Stimulated activated CD4-positive, alpha-beta T cell treated with anti-CD3 and anti-CD28 coated beads, Interleukin-12 subunit alpha, Interleukin-12 subunit beta, amount 100 ng/mL, for 24 hours (primary cell): ENCODE measurements around the gene FGFR3.
"Not testable (repeated sequence)": the region's sequence is repeated elsewhere in the genome, so short reads cannot be mapped to it uniquely, and the experiment has no call there.

Source experiments
- DNase-seq, 2 experiments: peaks; one replicate each; pipeline ENCODE4 v3.0.0-alpha.2; 2020; ENCODE audit warnings: low read depth in 2 of 2

Gene FGFR3

GRCh38 chr4:1819284-1819683 lies 26.2 kb downstream of the FGFR3 start:
- DNase-seq, result no peak

GRCh38 chr4:1819816-1820215 lies 26.7 kb downstream of the FGFR3 start:
- no peak for DNase-seq

DNA sequence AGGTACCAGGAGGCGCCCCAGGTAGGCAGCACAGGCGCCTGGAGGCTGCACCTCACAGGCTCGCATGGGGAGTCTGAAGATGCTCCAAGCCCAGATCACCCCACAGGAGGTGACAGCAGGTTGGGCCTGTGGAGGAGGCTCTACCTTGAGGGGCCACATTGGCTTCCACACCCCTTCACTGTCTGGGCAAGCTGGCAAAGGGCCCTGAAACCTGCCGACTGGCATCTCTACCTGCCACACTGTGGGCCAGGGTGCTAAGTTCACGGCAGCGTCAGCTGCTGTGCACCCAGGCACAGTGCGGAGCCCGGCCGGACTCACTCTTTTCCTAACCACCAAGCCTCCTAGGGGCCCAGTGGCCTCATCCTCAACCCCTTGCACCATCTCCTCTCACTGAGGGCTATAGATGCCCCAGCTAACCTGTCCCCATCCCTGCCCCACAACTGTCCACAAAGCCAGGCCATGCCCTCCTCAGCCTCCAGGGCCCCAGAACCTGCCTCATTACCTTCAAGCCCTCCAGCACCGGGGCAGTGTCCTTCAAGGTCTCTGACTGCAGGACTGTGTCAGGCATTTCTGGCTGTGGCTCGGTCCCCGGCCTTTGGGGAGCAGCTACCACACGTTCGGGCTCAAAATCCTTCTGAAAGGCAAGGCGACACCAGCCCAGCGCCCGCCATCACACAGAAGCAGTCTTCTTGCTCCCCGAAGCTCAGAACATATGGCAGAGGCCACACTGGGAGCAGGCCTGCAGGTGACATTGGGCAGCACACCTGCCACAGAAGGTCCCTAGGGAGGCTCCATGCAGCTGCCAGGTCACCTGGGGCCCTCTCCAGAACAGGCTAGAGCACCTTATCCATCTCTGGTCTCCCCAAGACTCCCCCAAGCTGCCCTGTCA lies 28.8 kb downstream of the FGFR3 start:
- DNase-seq, result no peak

GRCh38 chr4:1822568-1823544 lies 29.8 kb downstream of the FGFR3 start:
- DNase-seq, result no peak

GRCh38 chr4:1823545-1823932 lies 30.4 kb downstream of the FGFR3 start:
- no peak for DNase-seq

DNA sequence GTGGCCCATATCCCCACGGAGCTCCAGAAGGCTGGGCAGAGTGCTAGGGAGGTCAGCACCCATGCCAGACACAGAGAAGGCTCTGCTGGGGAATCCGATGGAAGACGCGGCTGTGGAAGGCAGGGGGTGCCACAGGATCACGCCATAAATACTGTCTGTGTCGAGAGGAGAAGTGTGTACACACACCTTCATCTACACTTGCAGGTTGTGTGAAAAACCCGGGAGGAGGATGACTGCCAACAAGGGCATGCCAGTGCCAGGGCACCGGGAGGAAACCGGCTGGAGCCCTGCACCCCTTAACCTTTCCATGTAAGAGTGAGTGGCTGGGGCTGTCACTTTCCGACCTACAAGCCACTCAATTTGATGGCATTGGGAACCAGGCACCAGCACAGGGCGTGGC lies 31.7 kb downstream of the FGFR3 start:
- no peak for DNase-seq

DNA sequence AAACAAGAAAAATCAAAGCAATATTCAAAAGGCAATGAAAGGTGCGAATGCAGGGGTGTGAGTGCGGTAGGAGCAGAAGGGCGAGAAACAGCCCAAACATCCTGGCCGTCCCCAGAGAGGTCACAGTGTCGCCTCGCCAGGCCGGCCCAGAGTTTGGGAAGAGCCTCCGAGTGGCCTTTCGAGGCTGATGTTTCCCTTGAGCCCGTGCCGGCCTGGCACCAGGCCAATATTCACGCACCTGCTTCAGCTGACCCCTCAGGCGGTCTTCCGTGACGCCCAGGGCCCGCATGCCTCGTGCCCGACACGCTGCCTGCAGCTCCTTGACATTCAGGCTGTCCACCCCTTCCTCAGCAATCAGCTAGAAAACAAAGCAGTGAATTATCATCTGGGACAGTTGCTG lies 32.2 kb downstream of the FGFR3 start:
- no peak for DNase-seq

DNA sequence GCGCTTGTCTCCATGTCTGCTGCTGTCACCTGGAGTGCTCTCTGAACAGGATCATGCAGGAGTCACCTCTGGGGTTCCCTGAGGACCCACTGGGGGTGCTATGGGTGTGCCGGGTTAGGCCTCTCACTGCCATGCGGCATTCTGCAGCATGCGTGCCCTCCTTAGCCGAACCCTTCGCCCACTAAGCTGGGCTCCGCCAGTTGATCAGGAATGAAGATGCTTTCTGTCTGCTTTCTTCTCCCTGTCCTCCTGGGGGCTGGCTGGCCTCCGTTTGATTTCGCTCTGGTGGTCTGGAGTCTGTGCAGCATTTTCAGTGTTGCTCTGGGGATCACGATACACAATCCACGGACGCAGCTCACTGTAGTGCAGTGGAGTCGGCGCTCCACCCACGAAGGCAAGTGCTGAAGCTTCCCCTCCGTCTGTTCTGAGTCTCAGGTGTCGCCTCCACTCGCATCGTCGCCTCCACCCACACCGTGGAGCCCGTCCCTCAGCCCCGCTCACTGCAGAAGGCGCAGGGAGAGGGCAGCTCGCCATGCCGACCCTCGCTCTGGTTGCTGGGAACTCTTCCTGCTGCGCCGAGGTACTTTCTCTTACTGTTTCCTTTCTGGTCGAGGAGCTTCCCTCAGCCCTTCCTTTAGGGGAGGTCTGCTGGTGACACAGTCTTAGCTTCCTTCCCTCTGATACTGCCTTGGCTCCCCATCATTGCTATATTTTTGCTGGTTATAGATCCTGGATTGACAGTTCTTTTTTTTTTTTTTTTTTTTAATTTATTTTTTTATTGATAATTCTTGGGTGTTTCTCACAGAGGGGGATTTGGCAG lies 33.6 kb downstream of the FGFR3 start:
- no peak for DNase-seq

DNA sequence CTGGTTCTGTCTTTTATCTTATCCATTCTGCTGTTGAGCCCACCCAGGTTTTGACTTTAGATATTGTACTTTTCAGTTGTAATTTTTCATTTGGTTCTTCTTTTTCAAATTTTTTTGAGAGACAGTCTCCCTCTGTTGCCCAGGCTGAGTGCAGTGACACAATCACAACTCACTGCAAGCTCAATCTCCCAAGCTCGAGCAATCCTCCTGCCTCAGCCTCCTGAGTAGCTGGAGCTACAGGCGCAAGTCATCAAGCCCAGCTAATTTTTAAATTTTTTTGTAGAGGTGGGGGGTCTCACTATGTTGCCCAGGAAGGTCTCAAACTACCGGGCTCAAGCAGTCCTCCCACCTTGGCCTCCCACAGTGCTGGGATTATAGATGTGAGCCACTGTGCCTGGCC lies 37.1 kb downstream of the FGFR3 start:
- no peak for DNase-seq

DNA sequence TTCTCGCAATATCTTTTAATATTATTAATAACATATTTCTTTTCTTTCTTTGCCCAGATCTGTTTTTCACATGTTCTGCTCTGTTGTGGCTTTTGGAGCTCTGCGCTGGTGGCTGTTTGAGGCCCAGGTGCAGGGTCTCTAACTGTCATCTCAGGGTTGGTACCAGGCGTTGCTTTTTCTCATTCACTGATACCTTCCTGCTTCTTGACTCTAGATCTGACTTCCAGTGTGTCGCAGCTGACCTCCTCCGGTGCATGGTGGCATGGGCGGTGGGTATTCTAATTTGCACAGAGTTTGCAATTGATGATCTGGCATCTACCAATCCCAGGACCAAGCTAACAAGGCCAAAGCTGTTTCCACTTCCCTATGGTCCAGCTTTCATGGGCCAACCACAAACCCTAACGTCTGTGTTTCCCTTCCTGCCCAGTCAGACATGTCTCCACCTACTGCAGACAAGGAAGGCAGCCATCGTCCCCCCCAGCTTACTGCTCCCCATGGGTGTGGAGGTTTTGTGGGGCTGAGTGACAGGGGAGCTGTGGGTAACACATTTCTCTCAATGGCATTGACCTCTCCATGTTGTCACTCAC lies 37.6 kb downstream of the FGFR3 start:
- DNase-seq, result no peak

GRCh38 chr4:1831331-1831730 lies 38.2 kb downstream of the FGFR3 start:
- no peak for DNase-seq

DNA sequence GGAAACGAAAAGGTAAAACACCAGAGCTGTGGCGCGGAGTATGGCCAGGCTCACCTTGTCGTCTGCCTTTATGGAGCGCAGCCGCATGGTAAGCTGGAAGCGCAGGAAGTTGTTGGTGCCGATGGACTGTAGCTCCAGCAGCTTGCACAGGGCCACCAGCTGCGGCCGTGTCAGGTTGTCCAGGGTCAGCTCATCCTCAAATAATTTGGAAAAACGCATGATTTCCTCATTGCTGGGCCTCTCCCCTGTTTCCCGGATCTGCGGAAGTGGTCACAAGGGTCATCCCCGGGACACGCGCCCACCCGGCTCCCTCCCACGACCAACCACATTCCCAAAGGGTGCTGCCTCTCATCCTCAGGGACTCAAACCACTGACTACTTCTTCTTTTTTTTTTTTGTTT lies 39.6 kb downstream of the FGFR3 start:
- no peak for DNase-seq

DNA sequence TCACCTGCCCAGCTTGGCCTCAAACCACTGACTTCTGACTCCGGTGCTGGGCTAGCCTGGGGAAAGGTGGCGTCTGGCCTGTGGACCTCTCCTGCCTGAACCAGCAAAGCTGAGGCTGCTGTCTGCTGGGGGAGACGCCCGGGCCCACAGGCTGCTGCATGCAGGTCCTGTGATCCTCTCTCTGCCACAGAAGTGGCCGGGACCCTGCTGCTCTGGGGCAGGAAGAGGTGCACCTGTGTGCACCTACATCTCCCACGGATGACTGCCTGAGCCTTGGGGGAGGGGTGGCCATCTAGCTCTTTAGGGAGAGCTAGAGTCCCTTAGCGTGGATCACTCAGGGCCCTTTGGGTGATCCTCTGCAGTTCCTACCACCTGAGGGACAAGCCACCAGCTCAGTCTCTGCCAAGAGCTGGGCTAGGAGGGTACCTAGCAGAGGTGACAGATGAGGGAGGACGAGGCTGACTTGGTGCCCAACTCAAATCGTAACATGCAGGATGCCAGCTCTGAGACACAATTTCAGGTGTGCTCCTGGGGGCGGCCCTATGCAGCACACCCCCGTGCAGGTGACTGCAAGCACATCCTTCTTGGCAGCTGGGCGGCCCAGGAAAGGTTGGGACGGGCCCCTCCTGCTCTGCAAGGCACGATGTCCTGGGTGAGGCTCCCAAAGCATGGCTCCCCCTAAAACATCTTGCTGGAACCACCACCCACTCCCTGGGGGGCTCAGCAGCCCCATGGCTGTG lies 40.4 kb downstream of the FGFR3 start:
- no peak for DNase-seq

DNA sequence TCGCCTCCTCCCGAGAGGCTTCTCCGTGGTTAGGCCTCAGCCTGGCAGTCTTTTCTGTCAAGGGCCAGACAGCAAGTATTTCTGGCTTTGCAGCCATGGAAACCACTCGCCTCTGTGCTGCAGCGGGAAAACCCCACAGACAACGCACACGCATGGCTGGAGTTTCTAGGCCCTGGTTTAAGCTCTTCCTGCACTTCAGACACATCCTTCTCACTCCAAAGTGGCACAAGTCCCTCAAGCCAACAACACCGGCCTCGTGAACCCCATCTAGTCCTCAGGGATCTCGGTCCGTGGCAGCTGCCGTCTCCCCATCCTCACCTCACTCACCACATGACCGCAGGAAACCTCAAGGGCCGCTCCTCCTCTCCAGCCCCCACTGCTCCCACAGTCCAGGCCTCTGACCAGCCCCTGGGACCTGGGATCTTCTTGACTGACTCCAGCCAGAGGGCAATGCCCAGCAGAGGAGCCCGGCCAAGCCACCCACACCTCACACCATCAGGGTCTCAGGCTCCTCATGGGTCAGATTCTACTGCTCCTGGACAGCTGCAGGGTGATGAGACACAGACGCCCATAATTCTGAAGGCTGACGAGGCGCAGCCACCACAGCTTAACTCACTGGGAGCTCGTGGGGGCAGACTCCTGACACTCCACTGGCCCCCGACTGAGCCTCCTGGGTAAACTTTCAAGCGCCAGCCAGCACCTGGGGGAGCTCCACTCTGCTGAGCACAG lies 41.1 kb downstream of the FGFR3 start:
- no peak for DNase-seq

GRCh38 chr4:1835836-1836235 lies 42.7 kb downstream of the FGFR3 start:
- not testable (repeated sequence) for DNase-seq

GRCh38 chr4:1836650-1837049 lies 43.6 kb downstream of the FGFR3 start:
- no peak for DNase-seq

GRCh38 chr4:1837069-1837468 lies 44.0 kb downstream of the FGFR3 start:
- no peak for DNase-seq

- no peak for DNase-seq
Measured at GRCh38 chr4:1839282-1839681, 46.2 kb downstream of the FGFR3 start.

- no peak for DNase-seq
Measured at GRCh38 chr4:1841201-1841886, 48.3 kb downstream of the FGFR3 start.

DNA sequence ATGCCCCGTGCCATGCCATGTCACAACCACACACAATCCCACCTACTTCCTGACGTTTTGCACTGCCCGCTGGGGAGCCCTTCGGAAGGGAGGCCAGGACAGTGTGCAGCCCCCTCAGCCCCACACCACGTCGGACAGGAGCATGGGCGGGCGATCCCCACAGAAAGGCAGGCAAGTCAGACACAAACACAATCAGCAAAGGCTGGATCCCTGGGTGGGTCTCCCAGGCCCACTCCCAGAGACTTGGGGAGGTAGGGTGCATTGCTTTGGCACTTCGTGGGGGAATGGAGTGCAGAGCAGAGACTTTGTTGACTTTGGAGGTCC lies 48.8 kb downstream of the FGFR3 start:
- DNase-seq, result no peak
